Amygdala (tissue), 56 donors: ENCODE measurements around the gene MREG.
"Not testable (repeated sequence)": the region's sequence is repeated elsewhere in the genome, so short reads cannot be mapped to it uniquely, and the experiment has no call there.

Experiments
- DNase-seq, 56 donors: peaks; one replicate each; lab custom pipeline; 2025; lab: John Stamatoyannopoulos, UW

MREG gene

GRCh38 chr2:215966951-215967350, 46.4 kb downstream of the MREG start:
- DNase-seq, result no peak

DNA sequence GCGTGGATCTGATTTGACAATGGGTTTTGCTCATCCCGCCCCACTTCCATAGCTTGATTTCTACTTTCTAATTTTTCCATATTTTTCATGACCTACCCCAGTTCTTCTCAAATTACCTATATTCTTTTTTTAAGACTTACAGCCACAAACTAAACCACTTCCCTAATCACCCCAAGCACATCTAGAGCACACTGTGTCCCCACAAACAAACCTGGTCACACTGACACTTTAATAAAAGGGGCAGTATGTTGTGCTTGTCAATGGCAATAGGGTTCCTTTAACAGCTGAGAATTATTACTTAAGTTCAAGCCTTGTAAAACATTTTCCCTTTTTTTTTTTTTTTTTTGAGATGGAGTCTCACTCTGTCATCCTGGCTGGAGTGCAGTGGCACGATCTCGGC, 47.1 kb downstream of the MREG start:
- no peak for DNase-seq

DNA sequence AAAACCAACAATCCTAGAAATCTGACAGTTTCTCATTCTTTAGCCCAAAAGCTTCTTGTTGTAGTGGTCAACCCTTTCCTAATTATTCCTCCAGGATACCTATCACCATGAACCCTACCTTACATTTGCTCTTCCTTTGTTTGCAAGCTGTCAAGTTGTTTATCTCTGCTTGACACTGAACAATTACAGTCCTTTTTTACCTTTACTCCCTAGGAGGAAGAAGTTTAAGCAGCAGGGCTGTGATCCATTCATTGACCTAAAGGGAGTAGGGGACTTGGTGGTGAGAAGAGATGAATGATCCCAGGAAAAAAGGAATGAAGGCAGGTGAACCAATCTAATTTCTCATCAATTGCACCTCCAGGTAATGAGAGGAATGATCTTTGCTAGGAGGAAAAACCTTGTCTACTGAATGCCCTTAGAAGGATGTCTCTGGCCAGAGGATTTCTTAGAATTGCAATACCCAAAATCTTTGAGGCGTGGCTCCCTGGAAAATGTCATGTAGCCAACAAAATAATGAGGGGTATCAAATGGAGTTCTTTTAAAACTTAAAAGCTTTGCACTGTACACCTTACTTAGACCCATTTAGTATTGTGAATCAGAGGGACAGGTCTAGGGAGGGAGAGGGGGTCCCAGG, 47.7 kb downstream of the MREG start:
- no peak for DNase-seq

DNA sequence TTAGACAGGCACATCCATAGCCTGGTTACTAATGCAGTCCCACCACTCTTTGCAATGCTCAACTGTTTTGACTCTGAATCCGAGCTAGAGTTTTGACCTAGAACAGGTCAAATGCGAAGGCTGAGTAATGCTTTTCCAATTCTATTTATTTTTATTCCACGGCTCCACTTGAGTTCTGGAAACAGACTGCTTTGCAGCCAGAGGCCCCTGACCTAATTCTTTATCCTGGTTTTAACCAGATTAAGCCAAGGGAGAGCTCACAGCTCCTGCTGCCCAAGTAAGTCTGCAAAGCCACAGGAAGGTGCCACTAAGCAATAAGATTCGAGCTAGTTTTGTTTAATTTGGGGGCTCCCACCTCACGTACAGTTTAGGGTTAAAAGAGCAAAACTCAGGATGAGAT, 51.4 kb downstream of the MREG start:
- DNase-seq, result no peak

DNA sequence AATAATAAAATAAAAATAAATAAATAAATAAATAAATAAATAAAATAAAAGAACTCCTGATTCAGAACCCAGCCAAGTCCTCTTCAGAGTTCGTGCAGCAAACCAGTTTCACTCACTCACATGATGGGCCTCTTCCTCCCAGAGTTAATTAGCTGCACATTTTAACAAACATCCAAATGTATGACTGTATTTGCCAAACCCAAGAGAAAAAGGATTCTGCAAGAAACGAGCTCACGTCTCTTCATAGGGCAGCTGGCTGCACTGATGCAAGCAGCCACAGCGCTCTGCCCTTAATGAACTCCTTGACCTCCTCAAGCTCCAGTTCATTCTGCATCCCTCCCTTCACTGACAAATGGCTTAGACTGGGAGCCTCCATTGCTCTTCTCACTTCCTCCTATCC, 55.1 kb downstream of the MREG start:
- DNase-seq, result no peak

GRCh38 chr2:215957354-215958122, 55.8 kb downstream of the MREG start:
- DNase-seq, result not testable (repeated sequence)

DNA sequence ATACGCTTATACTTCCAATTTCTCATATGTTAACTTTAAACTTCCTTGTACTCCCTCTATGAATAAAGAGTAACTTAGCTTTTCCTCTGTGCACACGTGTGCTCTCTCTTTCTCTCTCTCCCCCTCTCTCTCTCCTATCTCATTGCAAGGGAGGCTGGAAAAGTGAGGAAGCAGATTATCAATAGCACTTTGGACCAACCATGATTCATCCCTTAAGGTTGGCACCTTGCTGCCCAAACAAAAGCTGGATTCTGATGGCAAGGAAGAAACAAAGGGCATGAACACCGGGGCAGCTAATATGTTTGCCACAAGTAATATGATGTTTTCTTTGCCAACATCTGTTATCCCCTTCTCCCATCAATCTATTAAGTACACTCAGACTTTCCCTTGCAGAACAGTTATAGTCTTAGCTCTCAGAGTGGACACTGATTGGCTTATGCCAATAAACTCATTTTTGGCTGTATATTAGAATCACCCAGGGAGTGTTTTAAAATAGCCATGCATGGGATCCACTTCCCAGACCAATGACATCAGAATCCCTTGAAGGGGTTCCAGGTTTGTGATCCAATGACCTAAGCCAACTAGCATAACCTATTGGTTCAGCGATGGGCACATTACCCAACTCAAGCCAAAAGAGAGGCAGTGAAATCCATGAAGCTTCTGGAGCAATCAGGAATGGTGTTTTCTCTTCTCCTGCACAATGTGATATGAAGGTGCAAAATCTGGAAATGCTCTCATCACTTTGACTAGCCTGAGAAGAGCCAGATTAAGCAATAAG, 60.3 kb downstream of the MREG start:
- DNase-seq, result no peak

- no peak for DNase-seq
Observed at GRCh38 chr2:215951558-215951957, 61.8 kb downstream of the MREG start.

DNA sequence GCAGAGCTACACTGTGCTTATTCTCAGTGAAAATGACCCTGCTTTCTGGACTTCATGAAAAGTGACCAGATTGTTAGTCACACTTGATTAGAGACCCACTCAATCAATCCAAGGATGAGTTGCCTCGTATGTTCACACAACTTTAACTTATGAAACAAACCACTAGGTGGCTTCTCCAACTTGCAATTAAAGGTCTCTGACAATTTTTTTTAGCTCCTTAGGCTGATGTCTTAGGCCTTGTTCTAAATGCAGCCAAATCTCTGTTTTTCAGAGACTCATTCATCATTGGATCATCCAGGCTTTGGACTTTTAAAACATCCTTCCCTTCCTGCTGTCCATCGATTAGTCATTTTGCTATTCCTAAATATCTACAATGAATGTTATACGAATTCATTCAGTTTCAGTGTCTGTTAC, 63.4 kb downstream of the MREG start:
- no peak for DNase-seq

- no peak for DNase-seq
Observed at GRCh38 chr2:215948051-215948450, 65.3 kb downstream of the MREG start.

DNA sequence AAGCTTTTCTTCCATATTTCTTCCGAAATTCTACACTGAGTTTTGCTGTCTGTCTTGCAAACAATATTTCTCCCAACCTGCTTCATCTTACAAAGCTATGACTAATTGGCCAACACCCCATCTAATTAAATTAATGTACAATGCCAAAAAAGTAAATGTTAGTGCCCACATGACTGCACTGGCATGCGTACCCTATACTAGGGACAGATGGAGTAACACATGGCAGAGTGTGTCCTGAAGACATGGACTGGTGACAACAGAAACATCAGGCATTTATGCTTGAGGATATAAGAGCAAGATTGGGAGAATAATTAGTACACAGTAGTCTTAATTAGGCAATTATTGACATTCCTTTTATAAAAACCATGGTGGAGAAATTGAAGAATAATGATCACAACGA, 66.8 kb downstream of the MREG start:
- DNase-seq, result peak in 3 of 56 donors; percentile 2 to 37 (median 7)

GRCh38 chr2:215942194-215942593, 71.2 kb downstream of the MREG start:
- no peak for DNase-seq

DNA sequence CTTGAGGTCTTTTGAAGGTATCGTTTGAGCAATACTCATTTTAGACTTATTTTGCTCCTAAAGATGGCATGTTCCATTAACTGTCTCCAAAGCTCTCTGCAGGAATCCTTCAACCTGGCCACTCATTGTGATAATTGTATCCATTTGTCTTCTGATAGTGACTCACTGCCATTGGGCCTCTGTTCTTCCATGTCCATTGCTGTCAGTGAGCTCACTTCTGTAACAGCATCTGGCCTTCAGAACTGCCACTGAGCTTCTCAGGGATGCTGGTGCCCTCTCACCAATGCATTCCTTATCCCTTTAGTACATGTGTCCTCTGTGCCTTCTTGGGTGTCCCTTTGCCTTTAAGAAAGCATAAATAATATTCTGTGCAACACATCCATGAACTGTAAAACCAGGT, 71.6 kb downstream of the MREG start:
- DNase-seq, result no peak

DNA sequence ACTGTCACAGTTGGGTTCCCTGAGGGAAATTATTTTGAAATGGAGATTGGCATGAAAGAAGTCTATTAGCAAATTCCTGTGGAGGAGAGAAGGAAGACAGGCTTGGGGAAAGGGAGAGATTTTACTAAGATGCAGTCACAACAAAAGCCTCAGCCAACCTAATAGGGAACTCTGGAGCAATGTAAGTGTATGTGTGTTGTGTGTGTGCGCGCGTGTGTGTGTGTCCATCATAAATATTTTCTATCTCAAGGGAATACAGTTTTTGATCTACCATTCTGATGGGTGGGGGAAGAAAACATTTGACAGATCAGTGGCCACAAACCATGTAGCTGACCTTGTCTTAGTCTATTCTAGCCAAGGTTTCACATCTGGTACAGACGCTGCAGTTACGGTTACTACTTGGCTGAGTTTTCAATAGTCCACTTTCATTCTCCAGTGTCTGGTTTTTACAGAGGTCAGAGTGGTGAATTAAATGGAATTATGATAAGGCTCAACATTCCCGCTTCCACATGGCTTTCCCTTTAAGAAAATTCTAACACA, 72.6 kb downstream of the MREG start:
- DNase-seq, result no peak

- no peak for DNase-seq
Observed at GRCh38 chr2:215937190-215937589, 76.2 kb downstream of the MREG start.

DNA sequence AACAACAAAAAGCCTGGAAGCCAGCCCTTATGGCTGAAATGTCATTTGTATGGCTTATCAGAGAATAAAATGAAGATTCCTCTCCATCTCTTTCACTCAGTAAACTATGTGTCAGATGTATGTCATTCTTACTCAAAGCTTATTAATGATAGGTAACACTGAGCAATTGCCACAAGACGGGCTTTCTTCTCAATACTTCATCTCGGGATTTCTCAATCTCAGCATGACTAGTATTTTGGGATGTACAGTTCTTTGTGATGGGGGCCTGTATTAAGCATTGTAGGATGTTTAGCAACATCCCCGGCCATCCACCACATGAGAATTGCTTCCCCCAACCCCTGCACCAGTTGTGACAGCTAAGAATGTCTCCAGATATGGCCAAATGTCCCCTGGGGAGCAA, 80.2 kb downstream of the MREG start:
- no peak for DNase-seq

DNA sequence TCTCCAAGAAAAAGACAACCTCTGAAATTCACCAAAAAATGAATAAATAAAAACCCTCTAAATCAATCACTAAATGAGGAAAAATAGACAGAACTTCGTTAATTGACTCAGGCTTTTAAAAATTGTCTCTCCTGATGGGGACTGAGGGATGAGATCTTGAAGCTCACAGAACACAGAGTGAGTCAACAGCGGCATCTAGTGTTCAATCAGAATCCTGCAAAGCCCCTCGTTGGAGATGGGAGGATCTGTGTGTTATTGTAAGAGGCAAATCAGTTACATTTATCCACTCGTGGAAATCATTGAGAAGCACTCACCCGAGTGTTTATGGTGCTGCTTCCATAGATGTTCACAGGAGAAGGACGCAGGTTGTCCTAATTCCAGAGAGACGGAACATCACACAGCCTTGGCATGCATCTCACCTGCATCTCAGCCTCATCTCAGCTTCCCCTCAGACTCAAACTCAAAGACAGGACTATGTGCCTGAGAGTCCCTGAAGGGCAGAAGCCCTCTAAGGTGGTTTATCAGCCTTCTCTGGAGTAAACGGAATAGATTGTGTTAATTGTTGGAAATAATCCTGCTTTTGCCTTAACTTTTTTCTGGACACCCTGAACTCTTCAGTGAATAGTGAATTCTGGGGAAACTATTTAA, 82.0 kb downstream of the MREG start:
- peak in 48 of 56 donors; percentile 2 to 82 (median 22) for DNase-seq

GRCh38 chr2:215930505-215931253, 82.7 kb downstream of the MREG start:
- DNase-seq, result no peak

- DNase-seq, result no peak
Observed at GRCh38 chr2:215929602-215930335, 83.6 kb downstream of the MREG start.
